SK-N-SH (cell line): ENCODE measurements around the gene BAIAP2. TPM values are rescaled to one million over a fixed set of nuclear protein-coding genes. Genes with fewer than 3 reads are reported as not detected.

Experiments
- CTCF ChIA-PET: fragments of 300-600, 350-600 bp; formaldehyde crosslinking; extraction: SDS; loops from one replicate; lab custom pipeline; 2021; lab: Yijun Ruan, JAX
- POLR2A ChIA-PET: fragments of 350-600 bp; sonication (Branson Sonifier 250); formaldehyde crosslinking; extraction: SDS; loops from one replicate; lab custom pipeline; 2020; ENCODE audit warnings: antibody characterized with exemption, inconsistent platforms; lab: Yijun Ruan, JAX
- DNase-seq: peaks from one replicate; pipeline ENCODE4 v3.0.0; 2012
- H2AFZ ChIP-seq: fragments of 200-600 bp; sonication (generic); 2 replicates; pipeline ENCODE4 v1.8.1; 2016; ENCODE audit warnings: antibody characterized with exemption, mild to moderate bottlenecking, low read depth
- H3F3A ChIP-seq: fragments of 200-600 bp; sonication (generic); replicated peaks from 2 replicates; pipeline ENCODE3; 2016; ENCODE audit warnings: antibody characterized with exemption, mild to moderate bottlenecking; ENCODE audit not compliant: insufficient read depth
- H3K27ac ChIP-seq, 2 experiments: fragments of 200-500 bp in 1 of 2; fragments of 200-600 bp in 1 of 2; sonication (Bioruptor generic) in 1 of 2; sonication (generic), shearing (Covaris generic) in 1 of 2; 2 replicates each; pipeline versions ENCODE4 v1.5.1 to v1.6.1; 2014 to 2016; ENCODE audit warnings: low read depth in 2 of 2, inconsistent platforms in 1 of 2, low read length in 1 of 2, mild to moderate bottlenecking in 1 of 2, mixed read lengths in 1 of 2
- H3K27me3 ChIP-seq: fragments of 200-600 bp; sonication (generic), shearing (Covaris generic); 2 replicates; pipeline ENCODE4 v1.6.1; 2016; ENCODE audit warnings: mixed run types; ENCODE audit not compliant: insufficient read depth
- H3K36me3 ChIP-seq, 2 experiments: fragments of 200-500 bp in 1 of 2; fragments of 200-600 bp in 1 of 2; sonication (Bioruptor generic) in 1 of 2; sonication (generic) in 1 of 2; replicated peaks in 1 of 2; 2 replicates each; pipeline versions ENCODE3 to v1.5.1; 2014 to 2016; ENCODE audit warnings: low read length in 1 of 2, mild to moderate bottlenecking in 1 of 2; ENCODE audit not compliant: insufficient read depth in 2 of 2, control insufficient read depth in 1 of 2
- H3K4me1 ChIP-seq, 2 experiments: fragments of 200-500 bp in 1 of 2; fragments of 200-600 bp in 1 of 2; sonication (Bioruptor generic) in 1 of 2; sonication (generic), shearing (Covaris generic) in 1 of 2; 2 replicates each; pipeline versions ENCODE4 v1.5.1 to v1.6.1; 2014 to 2016; ENCODE audit warnings: low read depth in 1 of 2, low read length in 1 of 2, mixed run types in 1 of 2; ENCODE audit not compliant: insufficient read depth in 2 of 2, control insufficient read depth in 1 of 2
- H3K4me2 ChIP-seq: fragments of 200-600 bp; sonication (generic), shearing (Covaris generic); 2 replicates; pipeline ENCODE4 v1.6.1; 2017; ENCODE audit warnings: mixed run types
- H3K4me3 ChIP-seq, 2 experiments: fragments of 200-500 bp in 1 of 2; fragments of 200-600 bp in 1 of 2; sonication (Bioruptor generic) in 1 of 2; sonication (generic), shearing (Covaris generic) in 1 of 2; 2 replicates each; pipeline versions ENCODE4 v1.5.1 to v1.8.1; 2014 to 2016; ENCODE audit warnings: low read depth in 2 of 2, inconsistent platforms in 1 of 2, low read length in 1 of 2, mild to moderate bottlenecking in 1 of 2, mixed read lengths in 1 of 2, moderate library complexity in 1 of 2
- H3K79me2 ChIP-seq: fragments of 200-600 bp; sonication (generic); 2 replicates; pipeline ENCODE4 v1.8.1; 2017; ENCODE audit warnings: mild to moderate bottlenecking; ENCODE audit not compliant: insufficient read depth
- H3K9ac ChIP-seq: fragments of 200-600 bp; sonication (generic); 2 replicates; pipeline ENCODE4 v1.6.1; 2017; ENCODE audit warnings: mixed run types
- H3K9me2 ChIP-seq: fragments of 200-600 bp; sonication (generic); 2 replicates; pipeline ENCODE4 v1.6.1; 2017; ENCODE audit warnings: mixed run types
- H3K9me3 ChIP-seq: fragments of 200-600 bp; sonication (generic); 2 replicates; pipeline ENCODE4 v1.6.1; 2017; ENCODE audit warnings: mixed run types, mild to moderate bottlenecking, moderate library complexity
- H4K20me1 ChIP-seq: fragments of 200-600 bp; sonication (generic); 2 replicates; pipeline ENCODE4 v1.6.1; 2017; ENCODE audit warnings: mild to moderate bottlenecking, mixed run types; ENCODE audit not compliant: insufficient read depth
- CHD2 ChIP-seq: fragments of 150-350 bp; IDR thresholded peaks from 2 replicates; pipeline ENCODE4 v1.6.1; 2018; ENCODE audit warnings: low read length; ENCODE audit not compliant: partially characterized antibody
- CTCF ChIP-seq: fragments of 200-600 bp; sonication (generic); IDR thresholded peaks from 2 replicates; pipeline ENCODE4 v1.6.1; 2017; ENCODE audit warnings: antibody characterized with exemption, mild to moderate bottlenecking, moderate library complexity
- EP300 ChIP-seq, 2 experiments: IDR thresholded peaks; 2 replicates each; pipeline versions ENCODE4 v1.4.0 to v1.6.1; 2012; ENCODE audit warnings: borderline replicate concordance in 1 of 2, low read depth in 1 of 2, low read length in 1 of 2
- FOSL2 ChIP-seq: IDR thresholded peaks from 2 replicates; pipeline ENCODE4 v1.4.0; 2012; ENCODE audit warnings: low read depth, mild to moderate bottlenecking, moderate library complexity, borderline replicate concordance
- GABPA ChIP-seq: IDR thresholded peaks from 2 replicates; pipeline ENCODE4 v1.4.0; 2012; ENCODE audit warnings: low read depth, mild to moderate bottlenecking
- MXI1 ChIP-seq: IDR thresholded peaks from 2 replicates; pipeline ENCODE4 v1.6.1; 2012; ENCODE audit warnings: mild to moderate bottlenecking, low read depth, low read length, improper control_type of control experiment
- PBX3 ChIP-seq: IDR thresholded peaks from 2 replicates; pipeline ENCODE4; 2012
- POLR2AphosphoS5 ChIP-seq: IDR thresholded peaks from 2 replicates; pipeline ENCODE4 v1.6.1; 2012; ENCODE audit warnings: low read depth, low read length
- RXRA ChIP-seq: IDR thresholded peaks from 2 replicates; pipeline ENCODE4 v1.4.0; 2012; ENCODE audit warnings: low read depth, mild to moderate bottlenecking, borderline replicate concordance
- SIN3A ChIP-seq: IDR thresholded peaks from 2 replicates; pipeline ENCODE4 v1.6.1; 2012; ENCODE audit warnings: low read depth, mild to moderate bottlenecking, low read length, moderate library complexity, borderline replicate concordance
- SMC3 ChIP-seq: IDR thresholded peaks from 2 replicates; pipeline ENCODE4 v1.6.1; 2012; ENCODE audit warnings: low read depth, low read length, improper control_type of control experiment
- TCF12 ChIP-seq: IDR thresholded peaks from 2 replicates; pipeline ENCODE4 v1.4.0; 2012
- TEAD4 ChIP-seq: IDR thresholded peaks from 2 replicates; pipeline ENCODE4 v1.4.0; 2012; ENCODE audit warnings: mild to moderate bottlenecking, borderline replicate concordance; ENCODE audit not compliant: insufficient read depth
- YY1 ChIP-seq: IDR thresholded peaks from 2 replicates; pipeline ENCODE4 v1.4.0; 2012; ENCODE audit warnings: low read depth, mild to moderate bottlenecking
- WGBS: methylation state at CpG from one replicate; pipeline ENCODE4 v1.1.6; 2017; ENCODE audit warnings: low lambda C conversion rate; 5-methylcytosine and 5-hydroxymethylcytosine counted together
- polyA plus RNA-seq, 3 experiments: library from polyadenylated mRNA; depleted of rRNA; stranded (reverse); fragments of >200 nt; gene quantifications; 2 replicates each; pipeline ENCODE4 v1.2.3, GENCODE V29; 2012
- TF ChIP-seq, protein P1 (sequence below): fragments of 150-350 bp; IDR thresholded peaks from 2 replicates; pipeline ENCODE4 v1.6.1; 2017; ENCODE audit warnings: antibody characterized with exemption, low read length, low read depth, borderline replicate concordance
- TF ChIP-seq, protein P2 (sequence below): IDR thresholded peaks from 2 replicates; pipeline ENCODE4 v1.4.0; 2012; ENCODE audit warnings: low read depth

Gene BAIAP2
- polyA plus RNA-seq, 1 of the 3 experiments (the other 2 are of a cell fraction) = 19.8 TPM

DNA sequence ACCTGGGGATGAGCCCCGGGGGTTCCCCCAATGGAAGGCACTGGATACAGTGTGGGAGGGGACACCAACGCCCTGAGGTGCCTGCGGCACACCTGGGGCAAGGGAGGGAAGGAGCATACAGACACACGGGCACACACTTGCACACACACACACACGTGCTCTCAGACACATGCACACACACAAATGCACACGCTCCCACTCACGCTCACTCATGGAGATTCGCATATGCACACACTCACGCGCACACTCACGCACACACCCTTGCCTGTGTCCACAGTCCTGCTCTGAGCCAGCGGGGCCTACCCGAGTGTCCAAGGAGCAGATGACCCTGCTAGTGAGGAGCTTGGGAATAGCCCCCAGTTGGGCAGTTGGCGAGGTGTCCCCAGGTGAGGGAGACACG, 113.6 kb downstream of the BAIAP2 start:
- no peak overlapping the region for H3K4me2 ChIP-seq
- H3K36me3 ChIP-seq = no peaks in the 10 kb centered on the region
- no peaks in the 10 kb centered on the region for H3K9me2 ChIP-seq
- H3K9me3 ChIP-seq = no peaks in the 10 kb centered on the region
- DNase-seq = no peak
- H3K27me3 ChIP-seq = no peaks in the 10 kb centered on the region; the same call in 1 of the 2 replicates
- no peaks in the 10 kb centered on the region for H3F3A ChIP-seq
- CTCF ChIA-PET = interaction anchor here (0.6 to 1.9 kb wide), 4 partner anchors 15 to 453 kb away, joined by 3 to 11 read pairs (median 6); no protein-coding TSS in a partner anchor
- POLR2A ChIA-PET = no interaction called here
- no peak overlapping the region for H3K9ac ChIP-seq
- TF ChIP-seq TCF12 (no peak), YY1 (no peak), CTCF (no peak), SIN3A (no peak), CHD2 (no peak), FOSL2 (no peak), EP300 (IDR thresholded peaks at IDR 0.05; ENCODE audit: borderline replicate concordance in 1 of 2, low read depth in 1 of 2, low read length in 1 of 2) (no peak), RXRA (no peak), MXI1 (no peak), PBX3 (no peak), GABPA (no peak), TEAD4 (no peak), SMC3 (no peak), POLR2AphosphoS5 (no peak)
- TF ChIP-seq, protein P1, sequence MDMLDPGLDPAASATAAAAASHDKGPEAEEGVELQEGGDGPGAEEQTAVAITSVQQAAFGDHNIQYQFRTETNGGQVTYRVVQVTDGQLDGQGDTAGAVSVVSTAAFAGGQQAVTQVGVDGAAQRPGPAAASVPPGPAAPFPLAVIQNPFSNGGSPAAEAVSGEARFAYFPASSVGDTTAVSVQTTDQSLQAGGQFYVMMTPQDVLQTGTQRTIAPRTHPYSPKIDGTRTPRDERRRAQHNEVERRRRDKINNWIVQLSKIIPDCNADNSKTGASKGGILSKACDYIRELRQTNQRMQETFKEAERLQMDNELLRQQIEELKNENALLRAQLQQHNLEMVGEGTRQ = no peak
- TF ChIP-seq, protein P2, sequence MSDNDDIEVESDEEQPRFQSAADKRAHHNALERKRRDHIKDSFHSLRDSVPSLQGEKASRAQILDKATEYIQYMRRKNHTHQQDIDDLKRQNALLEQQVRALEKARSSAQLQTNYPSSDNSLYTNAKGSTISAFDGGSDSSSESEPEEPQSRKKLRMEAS = no peak
- TF ChIP-seq, all 33 proteins: peak for 0
- H3K4me1 ChIP-seq = no peaks in the 10 kb centered on the region
- no peak overlapping the region for H2AFZ ChIP-seq
- H3K79me2 ChIP-seq = no peaks in the 10 kb centered on the region
- 81% methylated on average over 15 of the region's 15 CpGs for WGBS
- no peaks in the 10 kb centered on the region for H4K20me1 ChIP-seq
- no peak overlapping the region for H3K27ac ChIP-seq
- no peak overlapping the region for H3K4me3 ChIP-seq
